SK-N-SH (cell line): Measurements from ENCODE around the gene HOPX. TPM values are rescaled to one million over a fixed set of nuclear protein-coding genes. Genes with fewer than 3 reads are reported as not detected.

Source experiments
- CTCF ChIA-PET: fragments of 300-600, 350-600 bp; formaldehyde crosslinking; extraction: SDS; loops from one replicate; lab custom pipeline; 2021; lab: Yijun Ruan, JAX
- POLR2A ChIA-PET: fragments of 350-600 bp; sonication (Branson Sonifier 250); formaldehyde crosslinking; extraction: SDS; loops from one replicate; lab custom pipeline; 2020; ENCODE audit warnings: antibody characterized with exemption, inconsistent platforms; lab: Yijun Ruan, JAX
- DNase-seq: peaks from one replicate; pipeline ENCODE4 v3.0.0; 2012
- H2AFZ ChIP-seq: fragments of 200-600 bp; sonication (generic); 2 replicates; pipeline ENCODE4 v1.8.1; 2016; ENCODE audit warnings: antibody characterized with exemption, mild to moderate bottlenecking, low read depth
- H3F3A ChIP-seq: fragments of 200-600 bp; sonication (generic); replicated peaks from 2 replicates; pipeline ENCODE3; 2016; ENCODE audit warnings: antibody characterized with exemption, mild to moderate bottlenecking; ENCODE audit not compliant: insufficient read depth
- H3K27ac ChIP-seq, 2 experiments: fragments of 200-500 bp in 1 of 2; fragments of 200-600 bp in 1 of 2; sonication (Bioruptor generic) in 1 of 2; sonication (generic), shearing (Covaris generic) in 1 of 2; 2 replicates each; pipeline versions ENCODE4 v1.5.1 to v1.6.1; 2014 to 2016; ENCODE audit warnings: low read depth in 2 of 2, inconsistent platforms in 1 of 2, low read length in 1 of 2, mild to moderate bottlenecking in 1 of 2, mixed read lengths in 1 of 2
- H3K27me3 ChIP-seq: fragments of 200-600 bp; sonication (generic), shearing (Covaris generic); 2 replicates; pipeline ENCODE4 v1.6.1; 2016; ENCODE audit warnings: mixed run types; ENCODE audit not compliant: insufficient read depth
- H3K36me3 ChIP-seq, 2 experiments: fragments of 200-500 bp in 1 of 2; fragments of 200-600 bp in 1 of 2; sonication (Bioruptor generic) in 1 of 2; sonication (generic) in 1 of 2; replicated peaks in 1 of 2; 2 replicates each; pipeline versions ENCODE3 to v1.5.1; 2014 to 2016; ENCODE audit warnings: low read length in 1 of 2, mild to moderate bottlenecking in 1 of 2; ENCODE audit not compliant: insufficient read depth in 2 of 2, control insufficient read depth in 1 of 2
- H3K4me1 ChIP-seq, 2 experiments: fragments of 200-500 bp in 1 of 2; fragments of 200-600 bp in 1 of 2; sonication (Bioruptor generic) in 1 of 2; sonication (generic), shearing (Covaris generic) in 1 of 2; 2 replicates each; pipeline versions ENCODE4 v1.5.1 to v1.6.1; 2014 to 2016; ENCODE audit warnings: low read depth in 1 of 2, low read length in 1 of 2, mixed run types in 1 of 2; ENCODE audit not compliant: insufficient read depth in 2 of 2, control insufficient read depth in 1 of 2
- H3K4me2 ChIP-seq: fragments of 200-600 bp; sonication (generic), shearing (Covaris generic); 2 replicates; pipeline ENCODE4 v1.6.1; 2017; ENCODE audit warnings: mixed run types
- H3K4me3 ChIP-seq, 2 experiments: fragments of 200-500 bp in 1 of 2; fragments of 200-600 bp in 1 of 2; sonication (Bioruptor generic) in 1 of 2; sonication (generic), shearing (Covaris generic) in 1 of 2; 2 replicates each; pipeline versions ENCODE4 v1.5.1 to v1.8.1; 2014 to 2016; ENCODE audit warnings: low read depth in 2 of 2, inconsistent platforms in 1 of 2, low read length in 1 of 2, mild to moderate bottlenecking in 1 of 2, mixed read lengths in 1 of 2, moderate library complexity in 1 of 2
- H3K79me2 ChIP-seq: fragments of 200-600 bp; sonication (generic); 2 replicates; pipeline ENCODE4 v1.8.1; 2017; ENCODE audit warnings: mild to moderate bottlenecking; ENCODE audit not compliant: insufficient read depth
- H3K9ac ChIP-seq: fragments of 200-600 bp; sonication (generic); 2 replicates; pipeline ENCODE4 v1.6.1; 2017; ENCODE audit warnings: mixed run types
- H3K9me2 ChIP-seq: fragments of 200-600 bp; sonication (generic); 2 replicates; pipeline ENCODE4 v1.6.1; 2017; ENCODE audit warnings: mixed run types
- H3K9me3 ChIP-seq: fragments of 200-600 bp; sonication (generic); 2 replicates; pipeline ENCODE4 v1.6.1; 2017; ENCODE audit warnings: mixed run types, mild to moderate bottlenecking, moderate library complexity
- H4K20me1 ChIP-seq: fragments of 200-600 bp; sonication (generic); 2 replicates; pipeline ENCODE4 v1.6.1; 2017; ENCODE audit warnings: mild to moderate bottlenecking, mixed run types; ENCODE audit not compliant: insufficient read depth
- CHD2 ChIP-seq: fragments of 150-350 bp; IDR thresholded peaks from 2 replicates; pipeline ENCODE4 v1.6.1; 2018; ENCODE audit warnings: low read length; ENCODE audit not compliant: partially characterized antibody
- ELF1 ChIP-seq: IDR thresholded peaks from 2 replicates; pipeline ENCODE4 v1.4.0; 2012
- EZH2phosphoT487 ChIP-seq: fragments of 200-600 bp; sonication (generic); IDR thresholded peaks from 2 replicates; pipeline ENCODE4 v1.6.1; 2017; ENCODE audit warnings: low read depth, mixed run types, mild to moderate bottlenecking, antibody characterized with exemption, moderate library complexity, borderline replicate concordance
- FOSL2 ChIP-seq: IDR thresholded peaks from 2 replicates; pipeline ENCODE4 v1.4.0; 2012; ENCODE audit warnings: low read depth, mild to moderate bottlenecking, moderate library complexity, borderline replicate concordance
- FOXM1 ChIP-seq: IDR thresholded peaks from 2 replicates; pipeline ENCODE4 v1.4.0; 2012; ENCODE audit warnings: low read depth, mild to moderate bottlenecking
- GABPA ChIP-seq: IDR thresholded peaks from 2 replicates; pipeline ENCODE4 v1.4.0; 2012; ENCODE audit warnings: low read depth, mild to moderate bottlenecking
- GATA2 ChIP-seq: sonication (generic); formaldehyde crosslinking; IDR thresholded peaks from 2 replicates; pipeline ENCODE4 v1.5.0; 2020; ENCODE audit warnings: mild to moderate bottlenecking, missing genetic modification reagents
- MEF2A ChIP-seq: IDR thresholded peaks from 2 replicates; pipeline ENCODE4 v1.4.0; 2012; ENCODE audit warnings: low read depth, borderline replicate concordance
- NFIC ChIP-seq: IDR thresholded peaks from 2 replicates; pipeline ENCODE4 v1.4.0; 2012; ENCODE audit warnings: borderline replicate concordance
- NRF1 ChIP-seq: IDR thresholded peaks from 2 replicates; pipeline ENCODE4 v1.6.1; 2012; ENCODE audit warnings: low read depth, mild to moderate bottlenecking, low read length
- POLR2AphosphoS5 ChIP-seq: IDR thresholded peaks from 2 replicates; pipeline ENCODE4 v1.6.1; 2012; ENCODE audit warnings: low read depth, low read length
- RAD21 ChIP-seq: IDR thresholded peaks from 2 replicates; pipeline ENCODE4 v1.6.1; 2012; ENCODE audit warnings: mild to moderate bottlenecking, low read length
- RCOR1 ChIP-seq: fragments of 150-350 bp; IDR thresholded peaks from 2 replicates; pipeline ENCODE4 v1.6.1; 2017; ENCODE audit warnings: antibody characterized with exemption, low read length
- REST ChIP-seq: IDR thresholded peaks from 2 replicates; pipeline ENCODE4 v1.6.1; 2012; ENCODE audit warnings: mild to moderate bottlenecking, low read depth, low read length, moderate library complexity
- SIN3A ChIP-seq: IDR thresholded peaks from 2 replicates; pipeline ENCODE4 v1.6.1; 2012; ENCODE audit warnings: low read depth, mild to moderate bottlenecking, low read length, moderate library complexity, borderline replicate concordance
- TEAD4 ChIP-seq: IDR thresholded peaks from 2 replicates; pipeline ENCODE4 v1.4.0; 2012; ENCODE audit warnings: mild to moderate bottlenecking, borderline replicate concordance; ENCODE audit not compliant: insufficient read depth
- USF1 ChIP-seq: IDR thresholded peaks from 2 replicates; pipeline ENCODE4 v1.4.0; 2012; ENCODE audit warnings: low read depth, borderline replicate concordance
- USF2 ChIP-seq: fragments of 150-350 bp; IDR thresholded peaks from 2 replicates; pipeline ENCODE4 v1.6.1; 2017; ENCODE audit warnings: antibody characterized with exemption, low read length, low read depth, borderline replicate concordance
- YY1 ChIP-seq: IDR thresholded peaks from 2 replicates; pipeline ENCODE4 v1.4.0; 2012; ENCODE audit warnings: low read depth, mild to moderate bottlenecking
- WGBS: methylation state at CpG from one replicate; pipeline ENCODE4 v1.1.6; 2017; ENCODE audit warnings: low lambda C conversion rate; 5-methylcytosine and 5-hydroxymethylcytosine counted together
- polyA plus RNA-seq, 3 experiments: library from polyadenylated mRNA; depleted of rRNA; stranded (reverse); fragments of >200 nt; gene quantifications; 2 replicates each; pipeline ENCODE4 v1.2.3, GENCODE V29; 2012

Gene HOPX
- polyA plus RNA-seq, 1 of the 3 experiments (the other 2 are of a cell fraction), result 0.05 TPM

GRCh38 chr4:56701161-56701480 lies 20.0 kb upstream of the HOPX start:
- H4K20me1 ChIP-seq, result no peaks in the 10 kb centered on the region
- no peaks in the 10 kb centered on the region for H3K9me3 ChIP-seq
- DNase-seq, result no peak
- H3K36me3 ChIP-seq, result no peaks in the 10 kb centered on the region
- H3K27ac ChIP-seq, result no peak overlapping the region
- H2AFZ ChIP-seq, result no peak overlapping the region
- no peaks in the 10 kb centered on the region for H3F3A ChIP-seq
- 46% methylated on average over 4 of the region's 4 CpGs for WGBS
- CTCF ChIA-PET, result interaction anchor here (1.6 kb wide), 1 partner anchor 25 kb away, joined by 3 read pairs; no protein-coding TSS in a partner anchor
- H3K4me3 ChIP-seq, result no peak overlapping the region
- TF ChIP-seq USF2, result no peak
- TF ChIP-seq, all 33 proteins: peak for 0
- Histone ChIP-seq H3K79me2 (no peaks in the 10 kb centered on the region), H3K4me1 (no peaks in the 10 kb centered on the region), H3K9me2 (no peaks in the 10 kb centered on the region), H3K27me3 (no peaks in the 10 kb centered on the region), H3K4me2 (no peak overlapping the region), H3K9ac (no peak overlapping the region)
- POLR2A ChIA-PET, result no interaction called here

DNA sequence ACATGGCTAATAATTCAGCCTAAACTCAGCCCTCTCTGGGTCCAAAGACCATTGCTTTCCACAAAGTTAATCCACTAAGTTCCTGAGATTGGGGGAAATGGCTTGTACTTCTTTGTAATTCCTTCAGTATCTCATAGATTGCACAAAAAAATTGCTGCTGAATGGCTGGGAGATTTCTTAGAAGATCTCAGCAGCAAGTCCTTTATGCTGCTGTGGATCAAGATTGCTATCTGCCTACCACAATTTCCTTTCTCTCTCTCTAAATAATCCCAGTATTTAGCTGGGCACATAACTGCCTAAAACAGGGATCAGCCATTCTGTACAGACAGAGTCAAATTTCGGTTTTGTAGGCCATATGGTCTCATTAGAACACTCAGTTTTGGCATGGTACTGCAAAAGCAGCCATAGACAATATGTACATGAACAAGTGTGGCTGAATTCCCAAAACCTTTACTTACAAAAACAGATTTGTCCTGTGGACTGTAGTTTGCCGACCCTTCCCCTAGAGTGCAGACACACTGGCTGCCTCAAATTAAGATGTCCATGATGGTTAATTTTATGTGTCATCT lies 18.5 kb upstream of the HOPX start:
- ChIA-PET CTCF (no interaction called here), POLR2A (no interaction called here)
- Histone ChIP-seq H3K4me3 (no peak overlapping the region), H3K27ac (no peak overlapping the region), H3K27me3 (no peaks in the 10 kb centered on the region), H4K20me1 (no peaks in the 10 kb centered on the region), H3K4me1 (no peaks in the 10 kb centered on the region), H3K4me2 (no peak overlapping the region), H3K36me3 (no peaks in the 10 kb centered on the region), H3K9ac (no peak overlapping the region), H3K79me2 (no peaks in the 10 kb centered on the region), H2AFZ (no peak overlapping the region), H3F3A (no peaks in the 10 kb centered on the region), H3K9me2 (no peaks in the 10 kb centered on the region), H3K9me3 (no peaks in the 10 kb centered on the region)
- 32% methylated on average over 2 of the region's 2 CpGs for WGBS
- no peak for DNase-seq
- no peak for TF ChIP-seq CHD2
- TF ChIP-seq RCOR1, result no peak
- no peak for TF ChIP-seq YY1
- no peak for TF ChIP-seq TEAD4
- TF ChIP-seq SIN3A, result no peak
- TF ChIP-seq FOXM1, result no peak
- no peak for TF ChIP-seq USF1
- no peak for TF ChIP-seq MEF2A
- no peak for TF ChIP-seq ELF1
- no peak for TF ChIP-seq NFIC
- no peak for TF ChIP-seq REST
- no peak for TF ChIP-seq FOSL2
- no peak for TF ChIP-seq GATA2 (CRISPR knock-in tag)
- no peak for TF ChIP-seq GABPA
- no peak for TF ChIP-seq USF2
- TF ChIP-seq EZH2phosphoT487, result no peak
- TF ChIP-seq POLR2AphosphoS5, result no peak
- TF ChIP-seq NRF1, result no peak
- no peak for TF ChIP-seq RAD21
